ENCODE measurements around the gene TRIM47.

DNA sequence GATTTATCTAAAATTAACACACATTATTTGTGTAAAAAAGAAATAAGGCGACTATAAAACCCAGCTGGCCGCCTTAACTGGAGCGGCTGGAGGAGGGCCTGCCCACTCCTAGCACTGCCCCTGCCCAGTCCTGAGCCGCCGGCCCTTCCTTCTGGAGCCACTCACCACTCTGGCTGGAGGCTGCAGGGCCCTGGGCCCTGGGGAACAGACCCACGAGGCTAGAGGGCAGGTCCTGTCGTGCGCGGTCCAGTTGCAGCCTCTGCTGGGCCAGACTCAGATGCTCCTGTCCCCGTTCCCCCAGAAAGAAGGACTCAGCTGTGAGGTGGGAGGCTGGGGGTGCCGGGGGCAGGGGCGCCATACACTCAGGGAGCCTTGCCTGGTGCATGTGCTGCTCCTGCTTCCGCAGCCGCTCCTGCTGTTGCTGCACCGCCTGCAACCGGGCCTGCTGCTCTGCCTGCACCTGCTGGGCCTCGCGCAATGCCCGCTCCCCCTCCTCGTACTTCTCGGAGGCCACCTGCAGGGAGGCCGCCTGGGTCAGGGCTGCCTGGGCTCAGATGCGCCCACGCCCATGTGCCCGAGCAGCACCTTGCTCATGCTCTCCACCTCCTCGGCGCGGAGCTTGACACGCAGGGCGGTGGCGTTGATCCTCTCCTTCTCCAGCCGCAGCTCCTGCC, 35.3 kb upstream of the TRIM47 start:
- TF ChIP-seq, protein P1, sequence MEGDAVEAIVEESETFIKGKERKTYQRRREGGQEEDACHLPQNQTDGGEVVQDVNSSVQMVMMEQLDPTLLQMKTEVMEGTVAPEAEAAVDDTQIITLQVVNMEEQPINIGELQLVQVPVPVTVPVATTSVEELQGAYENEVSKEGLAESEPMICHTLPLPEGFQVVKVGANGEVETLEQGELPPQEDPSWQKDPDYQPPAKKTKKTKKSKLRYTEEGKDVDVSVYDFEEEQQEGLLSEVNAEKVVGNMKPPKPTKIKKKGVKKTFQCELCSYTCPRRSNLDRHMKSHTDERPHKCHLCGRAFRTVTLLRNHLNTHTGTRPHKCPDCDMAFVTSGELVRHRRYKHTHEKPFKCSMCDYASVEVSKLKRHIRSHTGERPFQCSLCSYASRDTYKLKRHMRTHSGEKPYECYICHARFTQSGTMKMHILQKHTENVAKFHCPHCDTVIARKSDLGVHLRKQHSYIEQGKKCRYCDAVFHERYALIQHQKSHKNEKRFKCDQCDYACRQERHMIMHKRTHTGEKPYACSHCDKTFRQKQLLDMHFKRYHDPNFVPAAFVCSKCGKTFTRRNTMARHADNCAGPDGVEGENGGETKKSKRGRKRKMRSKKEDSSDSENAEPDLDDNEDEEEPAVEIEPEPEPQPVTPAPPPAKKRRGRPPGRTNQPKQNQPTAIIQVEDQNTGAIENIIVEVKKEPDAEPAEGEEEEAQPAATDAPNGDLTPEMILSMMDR (IDR thresholded peaks at IDR 0.05): no peak
- TF ChIP-seq POLR2A (IDR thresholded peaks at IDR 0.05) (no peak), EP300 (IDR thresholded peaks at IDR 0.05) (no peak)
